ENCODE measurements around the gene ATP1A4.

The ATP1A4 gene

GRCh38 chr1:160219062-160219929, 67.9 kb downstream of the ATP1A4 start:
- Histone ChIP-seq H3K4me2 (no peak overlapping the region), H3K9me3 (replicated peaks in 1 of 11) (no peaks in the 10 kb centered on the region), H3K27me3 (no peaks in the 10 kb centered on the region), H3K27ac (no peak overlapping the region), H4K20me1 (peaks cover 0 to 65% (median 20%) of the 10 kb centered on the region in 11 experiments; a peak in 11 of 22 replicates), H3K9ac (peak overlapping the region in 1 of 11 experiments; percentile 14; a peak in 1 of 22 replicates), H3K4me3 (no peak overlapping the region), H3K36me3 (peaks cover 95 to 100% (median 100%) of the 10 kb centered on the region in 11 experiments), H3K4me1 (no peaks in the 10 kb centered on the region)
- TF ChIP-seq Cebpa-rat (IDR thresholded peaks at IDR 0.05): no peak

DNA sequence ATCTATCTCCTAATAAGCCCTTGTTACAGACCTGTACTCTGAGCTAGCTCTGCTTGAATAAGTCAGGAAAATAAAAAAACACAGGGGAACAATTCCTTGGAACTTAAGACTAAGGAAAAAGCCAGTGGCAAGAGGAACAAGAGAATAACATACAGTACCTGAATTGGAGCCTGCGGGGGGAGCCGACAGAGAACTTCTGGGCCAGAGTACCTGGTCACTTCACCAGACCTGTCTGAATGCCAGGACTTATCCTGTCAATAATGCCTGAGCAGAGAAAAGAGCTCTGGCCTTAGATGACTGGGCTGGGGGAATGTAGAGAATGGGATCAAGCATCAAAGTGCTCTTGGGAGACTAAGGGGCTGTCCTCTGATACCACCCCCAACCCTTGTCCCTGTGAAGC, 68.9 kb downstream of the ATP1A4 start:
- H3K9ac ChIP-seq: 0 out of 22 replicates have a peak overlapping the region, but pooled peaks of 1 of the 11 experiments have one; percentile 13
- H3K27ac ChIP-seq: no peak overlapping the region
- no peaks in the 10 kb centered on the region for H3K27me3 ChIP-seq
- TF ChIP-seq Cebpa-rat (IDR thresholded peaks at IDR 0.05): no peak
- no peak overlapping the region for H3K4me2 ChIP-seq
- no peak overlapping the region for H3K4me3 ChIP-seq
- H3K4me1 ChIP-seq: no peaks in the 10 kb centered on the region
- H4K20me1 ChIP-seq: peaks cover 0 to 60% (median 13%) of the 10 kb centered on the region in 11 experiments; a peak in 9 of 22 replicates
- H3K36me3 ChIP-seq: peaks cover 95 to 100% (median 100%) of the 10 kb centered on the region in 11 experiments
- no peaks in the 10 kb centered on the region for H3K9me3 ChIP-seq (replicated peaks in 1 of 11)

- H3K4me2 ChIP-seq: no peak overlapping the region
- H3K27ac ChIP-seq: no peak overlapping the region
- H3K9me3 ChIP-seq (replicated peaks in 1 of 11): no peaks in the 10 kb centered on the region
- peaks cover 0 to 57% (median 13%) of the 10 kb centered on the region in 11 experiments; a peak in 9 of 22 replicates for H4K20me1 ChIP-seq
- peaks cover 95 to 100% (median 100%) of the 10 kb centered on the region in 11 experiments for H3K36me3 ChIP-seq
- peaks cover 0 to 4% (median 0%) of the 10 kb centered on the region in 10 experiments; a peak in 1 of 20 replicates for H3K4me1 ChIP-seq
- H3K4me3 ChIP-seq: no peak overlapping the region
- H3K9ac ChIP-seq: peak overlapping the region in 1 of 11 experiments; percentile 32; a peak in 2 of 22 replicates
- no peak for TF ChIP-seq Cebpa-rat (IDR thresholded peaks at IDR 0.05)
- no peaks in the 10 kb centered on the region for H3K27me3 ChIP-seq
Measured at GRCh38 chr1:160221089-160221488, 69.7 kb downstream of the ATP1A4 start.

- Histone ChIP-seq H3K4me2 (no peak overlapping the region), H3K4me3 (no peak overlapping the region), H3K27ac (no peak overlapping the region), H3K4me1 (peaks cover 0 to 18% (median 0%) of the 10 kb centered on the region in 10 experiments; a peak in 2 of 20 replicates), H3K27me3 (no peaks in the 10 kb centered on the region), H3K36me3 (peaks cover 94 to 100% (median 100%) of the 10 kb centered on the region in 11 experiments), H3K9ac (peak overlapping the region in 1 of 11 experiments; percentile 8; a peak in 1 of 22 replicates), H4K20me1 (peaks cover 0 to 48% (median 18%) of the 10 kb centered on the region in 11 experiments; a peak in 10 of 22 replicates), H3K9me3 (replicated peaks in 1 of 11) (no peaks in the 10 kb centered on the region)
- no peak for TF ChIP-seq Cebpa-rat (IDR thresholded peaks at IDR 0.05)
Measured at GRCh38 chr1:160222546-160222945, 71.1 kb downstream of the ATP1A4 start.

DNA sequence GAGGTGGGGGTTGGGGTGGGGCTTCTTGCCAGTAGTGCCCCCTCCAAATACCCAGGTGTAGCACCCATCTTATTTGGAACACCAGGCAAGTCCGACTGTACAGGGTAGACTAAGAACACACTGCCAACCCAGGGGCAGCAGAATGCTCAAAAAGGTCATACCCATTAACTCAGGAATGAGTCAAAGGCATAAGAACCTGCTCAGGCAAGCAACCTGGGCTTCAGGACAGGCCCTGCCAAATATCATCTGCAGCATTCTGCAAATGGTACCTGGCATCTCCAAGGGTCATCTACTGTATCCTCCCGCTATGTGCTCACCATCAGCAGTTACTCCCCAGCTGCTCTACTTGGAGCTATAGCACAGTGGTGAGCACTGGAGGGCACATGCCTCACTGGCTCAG, 73.2 kb downstream of the ATP1A4 start:
- H3K4me1 ChIP-seq: peaks cover 0 to 18% (median 0%) of the 10 kb centered on the region in 10 experiments; a peak in 2 of 20 replicates
- H4K20me1 ChIP-seq: peaks cover 0 to 33% (median 10%) of the 10 kb centered on the region in 11 experiments; a peak in 8 of 22 replicates
- H3K36me3 ChIP-seq: peaks cover 96 to 100% (median 100%) of the 10 kb centered on the region in 11 experiments
- H3K27ac ChIP-seq: no peak overlapping the region
- H3K4me3 ChIP-seq: no peak overlapping the region
- no peaks in the 10 kb centered on the region for H3K27me3 ChIP-seq
- no peaks in the 10 kb centered on the region for H3K9me3 ChIP-seq (replicated peaks in 1 of 11)
- no peak for TF ChIP-seq Cebpa-rat (IDR thresholded peaks at IDR 0.05)
- no peak overlapping the region for H3K9ac ChIP-seq
- no peak overlapping the region for H3K4me2 ChIP-seq

DNA sequence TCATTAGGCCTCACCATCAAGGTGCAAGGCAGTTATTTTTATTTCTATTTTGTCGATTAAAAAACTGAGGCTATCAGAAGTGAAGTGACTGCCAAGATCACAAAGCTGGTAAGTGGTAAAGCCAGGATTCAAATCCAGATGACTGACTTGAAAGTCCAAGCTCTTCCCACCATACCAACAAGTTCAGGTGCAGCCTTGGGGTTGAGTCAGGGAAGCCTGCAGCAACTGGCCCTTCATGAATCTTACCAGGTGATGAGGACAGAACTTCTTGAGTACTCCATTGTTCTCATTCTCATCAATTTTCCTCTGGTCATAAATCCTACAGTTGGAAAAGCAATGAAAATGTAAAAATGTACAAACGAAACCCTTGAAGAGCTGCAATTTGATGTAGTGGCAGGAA, 73.9 kb downstream of the ATP1A4 start:
- no peak for TF ChIP-seq Cebpa-rat (IDR thresholded peaks at IDR 0.05)
- no peak overlapping the region for H3K4me3 ChIP-seq
- no peak overlapping the region for H3K4me2 ChIP-seq
- H3K27ac ChIP-seq: no peak overlapping the region
- peaks cover 97 to 100% (median 100%) of the 10 kb centered on the region in 11 experiments for H3K36me3 ChIP-seq
- H3K4me1 ChIP-seq: peaks cover 0 to 18% (median 0%) of the 10 kb centered on the region in 10 experiments; a peak in 2 of 20 replicates
- H4K20me1 ChIP-seq: peaks cover 0 to 26% (median 2%) of the 10 kb centered on the region in 11 experiments; a peak in 7 of 22 replicates
- no peaks in the 10 kb centered on the region for H3K27me3 ChIP-seq
- H3K9me3 ChIP-seq (replicated peaks in 1 of 11): no peaks in the 10 kb centered on the region
- no peak overlapping the region for H3K9ac ChIP-seq

DNA sequence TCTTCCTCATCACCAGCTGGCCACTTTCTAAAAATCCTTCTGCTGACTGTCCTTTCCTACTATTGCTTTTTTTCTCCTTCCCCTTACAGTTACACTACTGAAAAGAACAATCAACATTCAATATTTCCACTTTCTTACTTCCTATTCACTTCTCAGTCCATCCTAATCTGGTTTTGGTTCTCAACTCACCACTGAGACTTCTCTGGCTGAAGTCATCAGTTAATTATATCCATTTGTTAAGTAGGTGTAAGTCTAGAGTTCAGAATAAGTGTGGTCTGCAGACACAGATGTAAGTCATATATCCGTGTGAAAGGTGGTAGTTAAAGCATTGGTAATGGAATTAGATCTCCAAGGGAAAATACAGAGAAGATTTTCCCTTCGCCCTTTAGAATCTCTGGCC, 75.2 kb downstream of the ATP1A4 start:
- Histone ChIP-seq H3K27ac (no peak overlapping the region), H3K36me3 (peaks cover 99 to 100% (median 100%) of the 10 kb centered on the region in 11 experiments), H3K4me3 (no peak overlapping the region), H4K20me1 (peaks cover 0 to 14% (median 0%) of the 10 kb centered on the region in 11 experiments; a peak in 2 of 22 replicates), H3K4me2 (no peak overlapping the region; a peak in 1 of 22 replicates), H3K9ac (peak overlapping the region in 1 of 11 experiments; percentile 47; a peak in 1 of 22 replicates), H3K4me1 (peaks cover 0 to 18% (median 0%) of the 10 kb centered on the region in 10 experiments; a peak in 2 of 20 replicates), H3K27me3 (no peaks in the 10 kb centered on the region), H3K9me3 (replicated peaks in 1 of 11) (no peaks in the 10 kb centered on the region)
- TF ChIP-seq Cebpa-rat (IDR thresholded peaks at IDR 0.05): no peak

- Histone ChIP-seq H3K36me3 (peaks cover 99 to 100% (median 100%) of the 10 kb centered on the region in 11 experiments), H3K9ac (no peak overlapping the region; a peak in 1 of 22 replicates), H3K27me3 (no peaks in the 10 kb centered on the region), H3K27ac (no peak overlapping the region), H3K4me3 (no peak overlapping the region), H3K9me3 (replicated peaks in 1 of 11) (no peaks in the 10 kb centered on the region), H4K20me1 (peaks cover 0 to 14% (median 0%) of the 10 kb centered on the region in 11 experiments; a peak in 5 of 22 replicates), H3K4me2 (no peak overlapping the region), H3K4me1 (peaks cover 0 to 18% (median 0%) of the 10 kb centered on the region in 10 experiments; a peak in 2 of 20 replicates)
- TF ChIP-seq Cebpa-rat (IDR thresholded peaks at IDR 0.05): no peak
Measured at GRCh38 chr1:160227034-160227433, 75.6 kb downstream of the ATP1A4 start.

DNA sequence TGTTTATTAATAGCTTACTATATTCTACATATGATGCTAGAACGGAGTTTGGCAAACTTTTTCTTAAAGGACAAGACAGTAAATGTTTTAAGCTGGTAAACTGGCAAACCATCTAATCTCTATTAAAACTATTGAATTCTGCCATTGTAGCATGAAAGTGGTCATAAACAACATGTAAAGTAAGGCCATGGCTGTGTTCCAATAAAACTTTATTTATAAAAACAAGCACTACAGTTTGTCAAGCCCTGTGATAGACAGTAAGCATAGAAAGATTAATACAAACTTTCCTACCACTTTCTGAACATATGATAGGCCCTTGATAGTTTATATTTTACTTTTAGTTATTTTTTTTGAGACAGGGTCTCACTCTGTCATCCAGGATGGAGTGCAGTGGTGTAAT, 76.2 kb downstream of the ATP1A4 start:
- Histone ChIP-seq H3K4me2 (no peak overlapping the region), H3K27ac (no peak overlapping the region), H3K4me1 (peaks cover 0 to 18% (median 0%) of the 10 kb centered on the region in 10 experiments; a peak in 2 of 20 replicates), H3K9ac (no peak overlapping the region; a peak in 1 of 22 replicates), H3K27me3 (no peaks in the 10 kb centered on the region), H3K36me3 (peaks cover 99 to 100% (median 100%) of the 10 kb centered on the region in 11 experiments), H4K20me1 (peaks cover 0 to 14% (median 0%) of the 10 kb centered on the region in 11 experiments; a peak in 5 of 22 replicates), H3K9me3 (replicated peaks in 1 of 11) (no peaks in the 10 kb centered on the region), H3K4me3 (no peak overlapping the region)
- no peak for TF ChIP-seq Cebpa-rat (IDR thresholded peaks at IDR 0.05)
